Retinal pigment epithelial cell (primary cell): ENCODE results near the gene ZNF557.
A peak's percentile ranks its signal among the peaks of the same experiment; 100 is the strongest.
"Not testable (repeated sequence)": the region's sequence is repeated elsewhere in the genome, so short reads cannot be mapped to it uniquely, and the experiment has no call there.

Experiments used
- DNase-seq: peaks from one replicate; pipeline ENCODE4 v3.0.0-alpha.2; 2010; ENCODE audit warnings: low read depth
- H3K4me3 ChIP-seq: 2 replicates; pipeline ENCODE4 v1.5.1; 2011; ENCODE audit warnings: mild to moderate bottlenecking, low read length, control low read depth, moderate library complexity
- TF ChIP-seq, protein P1 (sequence below): conservative IDR thresholded peaks from 2 replicates; pipeline ENCODE4 v1.5.1; 2011; ENCODE audit warnings: low read depth, low read length, control low read depth, inconsistent platforms

The ZNF557 gene

DNA sequence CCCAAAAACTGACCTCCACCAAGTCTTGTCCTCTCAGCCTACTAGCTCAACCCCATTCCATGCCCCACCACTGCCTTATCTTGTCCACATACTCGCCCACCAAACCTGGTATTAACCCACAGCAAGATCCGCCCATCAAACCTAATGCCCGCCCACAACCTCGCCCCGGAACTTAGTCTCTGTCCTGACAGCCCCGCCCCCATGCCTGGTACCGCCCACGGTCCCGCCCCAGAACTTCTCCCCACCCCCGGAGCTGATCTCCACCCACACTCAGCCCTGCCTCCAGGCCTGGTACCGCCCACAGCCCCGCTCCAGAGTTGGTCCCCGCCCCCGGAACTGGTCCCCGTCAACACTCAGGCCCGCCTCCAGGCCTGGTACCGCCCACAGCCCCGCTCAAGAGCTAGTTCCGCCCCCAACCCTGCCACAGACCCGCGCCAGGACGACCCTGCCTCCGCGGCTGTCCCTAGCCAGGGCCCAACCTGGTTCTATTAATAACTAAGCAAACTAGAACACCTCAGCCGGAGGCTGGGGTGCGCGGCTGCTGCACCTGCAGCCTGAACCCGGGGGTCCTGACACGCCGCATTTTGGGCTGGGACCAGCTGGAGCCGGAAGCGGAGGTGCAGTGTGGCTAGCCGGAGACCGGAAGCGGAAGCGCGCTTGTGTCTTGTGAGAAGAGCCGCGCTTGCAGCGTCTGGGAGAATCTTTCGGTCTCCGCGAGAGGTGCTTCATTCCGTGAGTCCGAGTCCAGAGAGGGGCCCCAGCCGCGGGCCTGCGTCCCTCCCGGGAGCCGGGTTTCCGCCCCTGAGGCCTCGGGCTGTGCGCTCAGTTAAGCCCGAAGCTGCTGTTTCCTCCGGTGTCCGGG lies at the start of gene ZNF557:
Gene ZNF557 (plus strand): TSS at position 662 of the 862 bp plus-strand sequence. CDS start 5,372 bp downstream, outside the sequence.
- H3K4me3 ChIP-seq = peak within 1 kb of the TSS; percentile 96
- TF ChIP-seq, protein P1, sequence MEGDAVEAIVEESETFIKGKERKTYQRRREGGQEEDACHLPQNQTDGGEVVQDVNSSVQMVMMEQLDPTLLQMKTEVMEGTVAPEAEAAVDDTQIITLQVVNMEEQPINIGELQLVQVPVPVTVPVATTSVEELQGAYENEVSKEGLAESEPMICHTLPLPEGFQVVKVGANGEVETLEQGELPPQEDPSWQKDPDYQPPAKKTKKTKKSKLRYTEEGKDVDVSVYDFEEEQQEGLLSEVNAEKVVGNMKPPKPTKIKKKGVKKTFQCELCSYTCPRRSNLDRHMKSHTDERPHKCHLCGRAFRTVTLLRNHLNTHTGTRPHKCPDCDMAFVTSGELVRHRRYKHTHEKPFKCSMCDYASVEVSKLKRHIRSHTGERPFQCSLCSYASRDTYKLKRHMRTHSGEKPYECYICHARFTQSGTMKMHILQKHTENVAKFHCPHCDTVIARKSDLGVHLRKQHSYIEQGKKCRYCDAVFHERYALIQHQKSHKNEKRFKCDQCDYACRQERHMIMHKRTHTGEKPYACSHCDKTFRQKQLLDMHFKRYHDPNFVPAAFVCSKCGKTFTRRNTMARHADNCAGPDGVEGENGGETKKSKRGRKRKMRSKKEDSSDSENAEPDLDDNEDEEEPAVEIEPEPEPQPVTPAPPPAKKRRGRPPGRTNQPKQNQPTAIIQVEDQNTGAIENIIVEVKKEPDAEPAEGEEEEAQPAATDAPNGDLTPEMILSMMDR = no peak
- DNase-seq = peak; percentile 87

- DNase-seq, H3K4me3 ChIP-seq: not testable (repeated sequence)
These were observed 48.2 kb upstream of the ZNF557 start, which contains the start of gene MBD3L2B for GRCh38 chr19:7021331-7021730. MBD3L2B (minus strand) TSS chr19:7021431; CDS start chr19:7021397, 34 bp downstream.

DNA sequence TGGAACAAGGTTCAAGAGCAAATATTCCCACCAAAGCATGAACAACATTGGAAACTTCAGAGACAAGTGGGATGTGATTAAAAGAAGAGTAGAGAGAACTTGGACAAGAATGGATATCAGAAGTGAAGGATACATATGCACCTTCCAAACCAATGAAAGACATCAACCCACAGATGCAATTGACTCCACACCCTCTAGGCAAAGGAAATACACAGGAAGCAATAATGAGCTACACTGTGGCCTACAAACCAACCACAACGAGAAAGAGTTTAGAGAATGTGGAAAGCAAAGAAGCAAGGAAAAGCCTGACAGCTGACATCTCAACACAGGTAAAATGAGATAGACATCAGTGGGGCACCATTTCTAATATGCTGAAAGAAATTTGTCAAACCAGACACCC lies 40.7 kb upstream of the ZNF557 start:
- H3K4me3 ChIP-seq, DNase-seq: not testable (repeated sequence)

DNA sequence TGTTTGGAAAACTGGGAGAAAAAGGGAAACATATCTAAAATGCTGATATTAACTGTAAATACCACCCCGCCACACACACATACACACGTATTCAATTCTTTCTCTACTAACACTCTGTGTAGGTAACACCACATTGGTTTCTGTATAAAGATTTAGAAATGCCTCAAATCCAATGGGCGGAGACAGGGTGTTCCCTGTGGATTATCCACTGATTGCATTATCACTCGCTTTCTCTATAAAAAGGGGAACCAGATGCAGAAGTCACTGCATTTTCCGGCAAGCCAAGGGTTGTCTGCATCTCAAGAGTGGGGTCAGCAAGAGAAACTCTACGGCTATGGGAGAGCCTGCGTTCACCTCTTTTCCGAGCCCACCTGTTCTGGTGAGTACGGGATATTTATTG lies 39.2 kb upstream of the ZNF557 start, which contains the start of gene MBD3L5:
Gene MBD3L5 (plus strand): TSS at position 301 of the 400 bp plus-strand sequence. CDS start 34 bp downstream, at position 335.
- DNase-seq, H3K4me3 ChIP-seq: not testable (repeated sequence)

- not testable (repeated sequence) for H3K4me3 ChIP-seq
These were observed 29.4 kb upstream of the ZNF557 start, which contains the start of gene MBD3L4 for GRCh38 chr19:7040079-7040478. MBD3L4 (minus strand) TSS chr19:7040179; CDS start chr19:7040144, 35 bp downstream.

DNA sequence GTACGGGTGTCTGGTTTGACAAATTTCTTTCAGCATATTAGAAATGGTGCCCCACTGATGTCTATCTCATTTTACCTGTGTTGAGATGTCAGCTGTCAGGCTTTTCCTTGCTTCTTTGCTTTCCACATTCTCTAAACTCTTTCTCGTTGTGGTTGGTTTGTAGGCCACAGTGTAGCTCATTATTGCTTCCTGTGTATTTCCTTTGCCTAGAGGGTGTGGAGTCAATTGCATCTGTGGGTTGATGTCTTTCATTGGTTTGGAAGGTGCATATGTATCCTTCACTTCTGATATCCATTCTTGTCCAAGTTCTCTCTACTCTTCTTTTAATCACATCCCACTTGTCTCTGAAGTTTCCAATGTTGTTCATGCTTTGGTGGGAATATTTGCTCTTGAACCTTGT lies 27.9 kb upstream of the ZNF557 start:
- H3K4me3 ChIP-seq, DNase-seq: not testable (repeated sequence)

More at GRCh38 chr19:7040079-7040478, 29.4 kb upstream of the ZNF557 start, which contains the start of gene MBD3L4:
- not testable (repeated sequence) for DNase-seq

DNA sequence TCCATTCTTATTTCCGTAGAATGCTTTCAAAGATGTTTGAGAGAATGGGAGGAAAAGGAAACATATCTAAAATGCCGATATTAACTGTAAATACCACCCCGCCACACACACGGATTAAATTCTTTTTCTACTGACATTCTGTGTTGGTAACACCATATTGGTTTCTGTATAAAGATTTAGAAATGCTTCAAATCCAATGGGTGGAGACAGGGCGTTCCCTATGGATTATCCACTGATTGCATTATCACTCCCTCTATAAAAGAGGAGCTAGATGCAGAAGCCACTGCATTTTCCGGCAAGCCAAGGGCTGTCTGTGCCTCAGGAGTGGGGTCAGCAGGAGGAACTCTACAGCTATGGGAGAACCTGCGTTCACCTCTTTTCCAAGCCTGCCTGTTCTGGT lies 20.5 kb upstream of the ZNF557 start, which contains the start of gene MBD3L2:
Gene MBD3L2 (plus strand): TSS at position 301 of the 400 bp plus-strand sequence. CDS start 53 bp downstream, at position 354.
- H3K4me3 ChIP-seq, DNase-seq: not testable (repeated sequence)

DNA sequence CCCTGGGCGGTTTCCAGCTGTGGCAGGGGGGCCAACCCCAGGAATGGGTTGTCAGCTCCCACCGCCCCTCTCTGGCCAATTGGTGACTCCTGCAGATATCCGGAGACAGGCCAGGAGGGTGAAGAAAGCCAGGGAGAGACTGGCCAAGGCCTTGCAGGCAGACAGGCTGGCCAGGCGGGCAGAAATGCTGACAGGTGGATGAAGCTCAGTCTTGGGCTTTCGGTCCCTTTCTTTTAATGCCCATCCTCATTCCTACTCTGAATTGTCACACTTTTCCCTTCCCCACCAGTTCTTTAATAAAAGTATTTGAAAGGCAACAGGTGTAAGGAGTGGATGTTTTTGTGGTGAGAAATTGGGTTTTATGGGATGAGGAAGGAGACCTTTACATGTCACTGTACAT lies 18.1 kb upstream of the ZNF557 start:
- not testable (repeated sequence) for DNase-seq, H3K4me3 ChIP-seq

- not testable (repeated sequence) for DNase-seq
These were observed 16.6 kb upstream of the ZNF557 start for GRCh38 chr19:7052896-7053295.

DNA sequence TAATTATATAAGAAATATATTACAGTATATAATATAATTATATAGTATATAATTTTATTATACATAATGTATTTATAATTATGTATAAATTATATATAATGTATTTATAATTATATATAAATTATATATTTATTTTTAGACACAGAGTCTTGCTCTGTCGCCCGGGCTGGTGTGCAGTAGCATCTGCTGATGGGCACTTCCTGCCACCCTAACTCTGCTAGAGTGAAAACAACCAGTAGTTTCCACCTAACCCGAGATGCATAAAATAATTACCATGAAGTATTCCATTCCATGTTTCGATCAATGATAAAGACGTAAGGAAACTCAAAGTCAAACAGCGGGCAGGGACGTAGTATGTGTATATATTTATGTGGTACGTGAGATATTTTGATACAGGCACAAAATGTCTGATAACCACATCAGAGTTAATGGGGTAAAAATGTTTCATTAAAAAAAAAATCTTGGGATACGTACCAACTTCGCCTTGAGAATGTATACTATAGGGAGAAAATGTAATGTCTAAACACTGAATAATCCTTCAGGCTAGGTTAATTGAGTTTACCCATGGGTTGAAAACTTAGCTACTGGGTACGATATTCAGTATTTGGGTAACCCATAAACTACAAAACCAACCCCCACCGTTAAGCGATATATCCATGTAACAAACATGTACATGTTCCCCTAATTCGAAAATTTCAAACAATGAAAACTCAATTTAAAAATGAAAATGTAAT lies 14.7 kb upstream of the ZNF557 start:
- not testable (repeated sequence) for DNase-seq, H3K4me3 ChIP-seq

More at GRCh38 chr19:7052896-7053295, 16.6 kb upstream of the ZNF557 start:
- not testable (repeated sequence) for H3K4me3 ChIP-seq

- not testable (repeated sequence) for H3K4me3 ChIP-seq, DNase-seq
These were observed 13.8 kb upstream of the ZNF557 start for GRCh38 chr19:7055679-7056078.

- not testable (repeated sequence) for H3K4me3 ChIP-seq, DNase-seq
These were observed 13.1 kb upstream of the ZNF557 start for GRCh38 chr19:7056371-7056770.

DNA sequence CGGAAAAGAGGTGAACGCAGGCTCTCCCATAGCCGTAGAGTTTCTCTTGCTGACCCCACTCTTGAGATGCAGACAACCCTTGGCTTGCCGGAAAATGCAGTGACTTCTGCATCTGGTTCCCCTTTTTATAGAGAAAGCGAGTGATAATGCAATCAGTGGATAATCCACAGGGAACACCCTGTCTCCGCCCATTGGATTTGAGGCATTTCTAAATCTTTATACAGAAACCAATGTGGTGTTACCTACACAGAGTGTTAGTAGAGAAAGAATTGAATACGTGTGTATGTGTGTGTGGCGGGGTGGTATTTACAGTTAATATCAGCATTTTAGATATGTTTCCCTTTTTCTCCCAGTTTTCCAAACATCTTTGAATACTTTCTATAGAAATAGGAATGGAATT lies 10.9 kb upstream of the ZNF557 start, which contains the start of gene MBD3L3:
Gene MBD3L3 (minus strand): TSS at position 101 of the 400 bp plus-strand sequence. CDS start 71 bp downstream, at position 30.
- DNase-seq, H3K4me3 ChIP-seq: not testable (repeated sequence)

- DNase-seq, H3K4me3 ChIP-seq: not testable (repeated sequence)
These were observed 9.5 kb upstream of the ZNF557 start for GRCh38 chr19:7059977-7060376.
